ENCODE data around the gene FOLH1.
"Not testable (repeated sequence)": the region's sequence is repeated elsewhere in the genome, so short reads cannot be mapped to it uniquely, and the experiment has no call there.

Gene FOLH1

DNA sequence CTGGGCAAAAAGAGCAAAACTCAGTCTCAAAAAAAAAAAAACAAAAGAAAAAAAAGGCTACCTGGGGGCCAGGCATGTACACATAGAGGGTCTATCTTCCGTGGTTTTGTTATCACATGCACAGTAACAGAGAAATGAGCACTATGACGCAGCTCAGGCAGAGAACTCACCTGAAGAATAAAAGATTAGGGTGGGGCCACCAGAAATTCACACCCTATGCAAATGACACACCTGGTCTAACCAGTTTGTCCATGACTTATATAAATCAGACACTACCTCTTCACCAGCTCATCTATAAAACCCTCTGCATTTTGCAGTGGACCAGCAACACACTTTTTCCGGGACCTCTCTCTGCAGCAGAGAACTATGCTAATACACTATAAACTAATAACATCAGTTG lies 30.5 kb downstream of the FOLH1 start:
- not testable (repeated sequence) for H3K4me3 ChIP-seq (ENCODE audit: low read length in 2 of 2); H3K27ac ChIP-seq (ENCODE audit: low read length); H3K9ac ChIP-seq (ENCODE audit: low read length in 2 of 2); H3K36me3 ChIP-seq (ENCODE audit: control insufficient read depth in 2 of 2, insufficient read depth in 2 of 2, low read length in 2 of 2); H3K9me3 ChIP-seq (ENCODE audit: control insufficient read depth in 2 of 2, low read length in 2 of 2); H3K27me3 ChIP-seq (ENCODE audit: control insufficient read depth in 1 of 2, insufficient read depth in 2 of 2, low read length in 2 of 2); H3K4me1 ChIP-seq (ENCODE audit: control insufficient read depth, insufficient read depth, low read length)

- not testable (repeated sequence) for H3K4me1 ChIP-seq (ENCODE audit: control insufficient read depth, insufficient read depth, low read length); H3K9ac ChIP-seq (ENCODE audit: low read length in 2 of 2); H3K9me3 ChIP-seq (ENCODE audit: control insufficient read depth in 2 of 2, low read length in 2 of 2); H3K27ac ChIP-seq (ENCODE audit: low read length); H3K36me3 ChIP-seq (ENCODE audit: control insufficient read depth in 2 of 2, insufficient read depth in 2 of 2, low read length in 2 of 2); H3K4me3 ChIP-seq (ENCODE audit: low read length in 2 of 2); H3K27me3 ChIP-seq (ENCODE audit: control insufficient read depth in 1 of 2, insufficient read depth in 2 of 2, low read length in 2 of 2)
Measured at GRCh38 chr11:49175378-49175777, 33.0 kb downstream of the FOLH1 start.

GRCh38 chr11:49174691-49175366 lies 33.6 kb downstream of the FOLH1 start:
- not testable (repeated sequence) for H3K27me3 ChIP-seq (ENCODE audit: control insufficient read depth in 1 of 2, insufficient read depth in 2 of 2, low read length in 2 of 2); H3K9ac ChIP-seq (ENCODE audit: low read length in 2 of 2); H3K4me3 ChIP-seq (ENCODE audit: low read length in 2 of 2); H3K27ac ChIP-seq (ENCODE audit: low read length); H3K36me3 ChIP-seq (ENCODE audit: control insufficient read depth in 2 of 2, insufficient read depth in 2 of 2, low read length in 2 of 2); H3K9me3 ChIP-seq (ENCODE audit: control insufficient read depth in 2 of 2, low read length in 2 of 2); H3K4me1 ChIP-seq (ENCODE audit: control insufficient read depth, insufficient read depth, low read length)

GRCh38 chr11:49171613-49172012 lies 36.8 kb downstream of the FOLH1 start:
- not testable (repeated sequence) for H3K27ac ChIP-seq (ENCODE audit: low read length); H3K9me3 ChIP-seq (ENCODE audit: control insufficient read depth in 2 of 2, low read length in 2 of 2); H3K9ac ChIP-seq (ENCODE audit: low read length in 2 of 2)

GRCh38 chr11:49169579-49169978 lies 38.8 kb downstream of the FOLH1 start:
- not testable (repeated sequence) for H3K4me1 ChIP-seq (ENCODE audit: control insufficient read depth, insufficient read depth, low read length)

More at GRCh38 chr11:49171613-49172012, 36.8 kb downstream of the FOLH1 start:
- H3K4me3 ChIP-seq (ENCODE audit: low read length in 2 of 2); H3K36me3 ChIP-seq (ENCODE audit: control insufficient read depth in 2 of 2, insufficient read depth in 2 of 2, low read length in 2 of 2); H3K27me3 ChIP-seq (ENCODE audit: control insufficient read depth in 1 of 2, insufficient read depth in 2 of 2, low read length in 2 of 2); H3K4me1 ChIP-seq (ENCODE audit: control insufficient read depth, insufficient read depth, low read length): not testable (repeated sequence)

DNA sequence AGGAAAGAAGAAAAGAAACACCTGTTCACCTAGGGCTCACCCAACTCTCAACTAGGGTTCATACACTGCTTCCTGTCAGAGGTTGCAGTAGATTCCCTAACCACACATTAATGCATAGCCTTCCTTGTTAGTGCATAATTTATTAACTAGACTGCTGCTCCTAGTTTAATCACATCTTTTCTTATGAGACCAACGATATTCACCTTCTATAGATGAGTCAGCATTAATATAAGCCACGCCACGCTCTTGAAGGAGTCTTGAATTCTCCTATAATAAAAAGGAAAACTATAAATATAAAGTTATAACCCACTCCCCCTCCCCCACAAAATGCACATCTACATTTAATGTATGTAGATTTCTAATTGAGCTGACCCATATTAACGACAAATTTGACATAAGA lies 39.4 kb downstream of the FOLH1 start:
- not testable (repeated sequence) for H3K27ac ChIP-seq (ENCODE audit: low read length); H3K27me3 ChIP-seq (ENCODE audit: control insufficient read depth in 1 of 2, insufficient read depth in 2 of 2, low read length in 2 of 2); H3K36me3 ChIP-seq (ENCODE audit: control insufficient read depth in 2 of 2, insufficient read depth in 2 of 2, low read length in 2 of 2); H3K9ac ChIP-seq (ENCODE audit: low read length in 2 of 2); H3K4me3 ChIP-seq (ENCODE audit: low read length in 2 of 2); H3K4me1 ChIP-seq (ENCODE audit: control insufficient read depth, insufficient read depth, low read length); H3K9me3 ChIP-seq (ENCODE audit: control insufficient read depth in 2 of 2, low read length in 2 of 2)

More at GRCh38 chr11:49169579-49169978, 38.8 kb downstream of the FOLH1 start:
- not testable (repeated sequence) for H3K27ac ChIP-seq (ENCODE audit: low read length); H3K36me3 ChIP-seq (ENCODE audit: control insufficient read depth in 2 of 2, insufficient read depth in 2 of 2, low read length in 2 of 2); H3K27me3 ChIP-seq (ENCODE audit: control insufficient read depth in 1 of 2, insufficient read depth in 2 of 2, low read length in 2 of 2); H3K4me3 ChIP-seq (ENCODE audit: low read length in 2 of 2); H3K9ac ChIP-seq (ENCODE audit: low read length in 2 of 2); H3K9me3 ChIP-seq (ENCODE audit: control insufficient read depth in 2 of 2, low read length in 2 of 2)

- no peak overlapping the region for H3K9ac ChIP-seq (ENCODE audit: low read length in 2 of 2)
- H3K27ac ChIP-seq (ENCODE audit: low read length): no peak overlapping the region
- H3K36me3 ChIP-seq (ENCODE audit: control insufficient read depth in 2 of 2, insufficient read depth in 2 of 2, low read length in 2 of 2): no peaks in the 10 kb centered on the region
- no peaks in the 10 kb centered on the region for H3K27me3 ChIP-seq (ENCODE audit: control insufficient read depth in 1 of 2, insufficient read depth in 2 of 2, low read length in 2 of 2)
- no peak overlapping the region for H3K4me3 ChIP-seq (ENCODE audit: low read length in 2 of 2)
- H3K9me3 ChIP-seq (ENCODE audit: control insufficient read depth in 2 of 2, low read length in 2 of 2): no peaks in the 10 kb centered on the region
- no peaks in the 10 kb centered on the region for H3K4me1 ChIP-seq (ENCODE audit: control insufficient read depth, insufficient read depth, low read length)
Measured at GRCh38 chr11:49151211-49151610, 57.2 kb downstream of the FOLH1 start.

GRCh38 chr11:49102356-49102755 lies 106.0 kb downstream of the FOLH1 start:
- H3K27me3 ChIP-seq (ENCODE audit: control insufficient read depth in 1 of 2, insufficient read depth in 2 of 2, low read length in 2 of 2); H3K4me1 ChIP-seq (ENCODE audit: control insufficient read depth, insufficient read depth, low read length); H3K9ac ChIP-seq (ENCODE audit: low read length in 2 of 2); H3K4me3 ChIP-seq (ENCODE audit: low read length in 2 of 2); H3K36me3 ChIP-seq (ENCODE audit: control insufficient read depth in 2 of 2, insufficient read depth in 2 of 2, low read length in 2 of 2); H3K9me3 ChIP-seq (ENCODE audit: control insufficient read depth in 2 of 2, low read length in 2 of 2); H3K27ac ChIP-seq (ENCODE audit: low read length): not testable (repeated sequence)

Measured in stomach smooth muscle (tissue), 2 donors.